ENCODE measurements around the gene FBXL17.

- TF ChIP-seq RFX5 (IDR thresholded peaks at IDR 0.05): no peak
- no peak for TF ChIP-seq POLR2AphosphoS2 (conservative IDR thresholded peaks at IDR 0.05; ENCODE audit: low read length)
- no peak for TF ChIP-seq HEYL (CRISPR knock-in tag; IDR thresholded peaks at IDR 0.05)
- no peak for TF ChIP-seq PBX3 (IDR thresholded peaks at IDR 0.05)
- no peak for TF ChIP-seq CEBPB (IDR thresholded peaks at IDR 0.05)
- no peak for TF ChIP-seq CTCF (IDR thresholded peaks at IDR 0.05)
- no peak for TF ChIP-seq POLR2A (IDR thresholded peaks at IDR 0.05; ENCODE audit: low read length)
- no peak for TF ChIP-seq JUNB (IDR thresholded peaks at IDR 0.05)
- no peak for TF ChIP-seq HDAC2 (IDR thresholded peaks at IDR 0.05)
- TF ChIP-seq FOSL2 (IDR thresholded peaks at IDR 0.05): no peak
- no peak for TF ChIP-seq FOSL2 (CRISPR knock-in tag; IDR thresholded peaks at IDR 0.05)
- TF ChIP-seq SMC3 (IDR thresholded peaks at IDR 0.05): no peak
- TF ChIP-seq MAZ (IDR thresholded peaks at IDR 0.05; ENCODE audit: borderline replicate concordance, low read depth, low read length): no peak
Observed at GRCh38 chr5:108409786-108410185, 27.9 kb upstream of the FBXL17 start.

All from A549 (cell line).